HK-2 (cell line): ENCODE measurements around the gene CFAP299.
"Not testable (repeated sequence)": the region's sequence is repeated elsewhere in the genome, so short reads cannot be mapped to it uniquely, and the experiment has no call there.

Source experiments
- DNase-seq: peaks from one replicate; pipeline ENCODE4 v3.0.0-alpha.2; 2018; ENCODE audit not compliant: unreplicated experiment

The CFAP299 gene

DNA sequence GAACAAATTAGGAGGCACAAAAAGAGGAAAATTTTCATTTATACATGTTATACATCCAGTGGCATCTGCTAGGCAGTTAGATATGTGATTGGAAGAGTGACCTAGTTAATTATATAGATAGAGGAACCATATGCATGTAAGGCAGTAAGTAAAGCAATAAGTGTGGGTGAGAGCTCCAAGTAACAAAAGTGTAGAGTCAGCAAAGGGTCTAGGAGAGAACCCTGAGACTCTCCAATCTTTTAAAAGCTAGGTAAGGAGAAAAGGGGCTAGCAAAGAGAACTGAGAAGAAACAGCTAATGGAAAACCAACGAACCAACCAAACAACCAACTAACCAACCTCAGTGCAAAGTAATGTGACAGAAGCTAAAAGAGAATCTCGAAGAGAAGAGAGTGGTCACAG, 3.8 kb upstream of the CFAP299 start:
- no peak for DNase-seq

DNA sequence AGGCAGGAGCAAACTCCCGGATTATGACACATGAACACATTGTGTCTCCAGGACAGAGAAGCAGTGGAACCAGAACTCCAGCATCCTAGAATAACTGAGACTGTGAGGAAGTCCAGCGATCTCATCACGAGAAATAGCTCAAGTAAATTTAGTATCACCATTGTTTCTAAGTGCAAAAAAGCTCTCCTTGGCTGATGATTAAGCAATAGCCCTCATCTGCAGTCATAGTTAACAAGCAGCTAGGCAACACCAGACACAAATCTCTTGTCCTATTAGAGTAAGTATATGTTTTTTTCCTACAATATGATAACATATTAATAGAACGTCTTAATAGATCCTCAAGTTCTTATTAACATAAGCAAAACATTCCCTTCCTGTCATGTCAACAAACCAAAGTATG, 2.4 kb upstream of the CFAP299 start:
- no peak for DNase-seq

DNA sequence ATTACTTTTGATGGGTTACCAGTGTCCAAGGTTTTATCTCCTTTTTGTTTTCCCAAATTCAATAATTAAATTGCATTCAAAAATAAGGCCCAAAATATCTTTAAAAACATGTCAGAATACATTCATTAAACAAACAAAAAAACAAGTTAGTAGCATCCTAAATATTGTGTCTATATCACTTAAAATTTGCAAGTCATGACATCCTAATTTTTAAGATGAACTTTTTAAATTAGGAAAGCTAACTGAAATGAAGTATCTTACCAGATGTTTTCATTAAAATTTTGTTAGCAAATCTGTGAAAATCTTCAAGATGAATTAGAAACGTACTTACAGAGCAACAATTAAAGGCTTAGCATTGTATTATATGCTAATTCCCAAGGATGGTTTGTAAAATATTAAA, 962 bp upstream of the CFAP299 start:
- DNase-seq, result no peak

DNA sequence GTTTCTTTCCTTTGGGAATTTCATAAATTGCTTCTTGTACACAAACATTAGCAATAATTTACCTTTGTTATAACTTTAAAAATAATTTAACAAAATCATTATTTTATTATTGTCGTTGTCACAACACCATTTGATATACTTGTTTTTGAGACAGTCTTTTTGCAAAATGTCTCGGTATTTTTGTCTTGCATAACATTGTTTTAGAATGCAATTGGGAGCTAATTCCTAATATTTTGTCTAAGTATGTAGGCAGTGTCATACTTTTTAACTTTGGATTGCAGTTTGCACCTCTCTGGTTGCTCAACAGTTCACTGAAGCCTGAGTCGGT, 340 bp upstream of the CFAP299 start:
- no peak for DNase-seq

DNA sequence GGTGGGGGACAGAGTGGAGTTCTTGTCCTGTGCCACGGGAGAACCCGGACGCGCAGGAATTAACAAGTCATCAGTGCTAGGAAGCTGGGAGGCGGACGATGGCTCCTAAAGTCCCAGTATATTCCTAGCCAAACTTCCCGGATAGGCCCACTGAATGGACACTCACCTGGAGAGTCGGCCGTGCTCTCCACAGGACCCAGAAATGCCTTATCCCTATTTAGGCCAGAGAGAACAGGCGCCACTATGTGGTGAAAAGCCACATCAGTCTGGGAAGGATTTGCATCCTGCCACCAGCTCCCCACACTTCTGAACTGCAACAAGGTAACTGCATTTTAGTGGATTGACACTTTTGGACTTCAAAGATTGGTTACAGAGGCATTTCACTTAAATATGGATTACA, 1.1 kb downstream of the CFAP299 start:
- DNase-seq, result peak; percentile 34

DNA sequence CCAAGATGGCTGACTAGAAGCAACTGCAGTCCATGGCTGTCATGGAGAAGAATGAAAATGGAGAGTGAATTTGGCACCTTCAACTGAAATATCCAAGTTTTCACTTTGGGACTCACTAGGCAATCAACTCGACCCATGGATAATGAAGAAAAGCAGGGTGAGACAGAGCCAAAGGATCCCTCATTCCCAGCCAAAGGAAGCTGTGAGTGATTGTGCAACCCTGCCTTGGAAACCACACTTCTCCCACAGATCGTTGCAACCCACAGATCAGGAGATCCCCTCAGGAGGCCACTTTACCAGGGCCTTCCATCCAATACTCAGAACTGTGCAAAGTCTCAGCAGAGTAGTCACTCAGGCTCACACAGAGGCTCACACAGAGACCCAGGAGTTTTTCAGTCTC, 4.5 kb downstream of the CFAP299 start:
- DNase-seq, result no peak

DNA sequence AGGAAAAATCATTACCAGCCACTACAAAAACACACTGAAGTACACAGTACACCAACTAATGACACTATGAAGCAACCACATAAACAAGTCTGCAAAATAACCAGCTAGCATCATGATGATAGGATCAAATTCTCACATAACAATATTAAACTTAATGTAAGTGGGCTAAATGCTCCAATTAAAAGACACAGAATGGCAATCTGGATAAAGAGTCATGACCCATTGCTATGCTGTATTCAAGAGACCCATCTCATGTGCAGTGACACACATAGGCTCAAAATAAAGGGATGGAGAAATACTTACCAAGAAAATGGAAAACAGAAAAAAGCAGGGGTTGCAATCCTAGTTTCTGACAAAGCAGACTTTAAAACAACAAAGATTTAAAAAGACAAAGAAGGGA, 7.2 kb downstream of the CFAP299 start:
- not testable (repeated sequence) for DNase-seq

DNA sequence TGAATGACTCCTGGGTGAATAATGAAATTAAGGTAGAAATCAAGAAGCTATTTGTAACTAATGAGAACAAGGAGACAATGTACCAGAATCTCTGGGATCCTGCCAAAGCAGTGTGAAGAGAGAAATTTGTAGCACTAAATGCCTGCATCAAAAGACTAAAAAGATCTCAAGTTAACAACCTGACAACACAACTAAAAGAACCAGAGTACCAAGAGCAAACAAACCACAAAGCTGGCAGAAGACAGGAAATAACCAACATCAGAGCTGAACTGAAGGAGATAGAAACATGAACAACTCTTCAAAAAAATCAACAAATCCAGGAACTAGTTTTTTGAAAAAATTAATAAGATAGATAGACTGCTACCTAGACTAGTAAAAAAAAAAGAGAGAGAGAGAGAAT, 8.4 kb downstream of the CFAP299 start:
- DNase-seq, result no peak

DNA sequence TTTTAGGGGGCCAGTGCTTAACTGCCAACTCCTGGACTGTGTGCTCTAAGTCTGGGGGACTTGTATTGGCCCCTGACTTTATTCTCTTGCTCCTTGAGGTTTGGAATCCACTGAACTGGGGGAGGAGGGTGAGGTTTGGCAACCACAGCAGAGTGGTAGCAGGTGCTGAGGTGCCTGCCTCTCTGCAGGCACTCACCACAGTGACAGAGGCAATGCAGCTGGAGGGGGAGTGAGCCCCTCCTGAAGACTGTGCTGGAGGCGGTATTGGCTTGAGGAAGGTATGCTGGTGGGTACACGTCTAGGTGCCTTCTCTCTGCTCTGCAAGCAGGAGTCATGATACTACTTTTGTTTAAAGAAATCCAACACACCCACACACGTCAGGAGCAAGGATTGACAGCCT, 24.6 kb downstream of the CFAP299 start:
- no peak for DNase-seq

DNA sequence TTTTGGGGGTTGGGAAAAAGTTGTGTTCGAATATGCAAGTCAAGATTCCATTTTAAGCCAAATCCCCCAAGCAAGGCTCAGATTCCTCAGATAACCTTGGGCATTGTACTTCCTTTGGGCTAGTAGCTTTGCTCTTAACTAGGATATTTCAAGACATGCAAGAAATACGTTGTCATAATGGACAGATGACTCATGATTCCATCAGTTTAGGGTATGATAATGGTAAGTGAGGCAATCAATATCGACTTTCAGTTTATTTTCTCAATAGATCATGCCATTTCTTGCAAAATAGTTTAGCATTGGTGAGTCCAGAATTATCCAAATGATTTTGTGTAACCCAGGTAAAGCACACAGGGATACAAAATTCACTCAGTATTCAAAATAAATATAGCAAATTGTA, 25.4 kb downstream of the CFAP299 start:
- DNase-seq, result no peak

DNA sequence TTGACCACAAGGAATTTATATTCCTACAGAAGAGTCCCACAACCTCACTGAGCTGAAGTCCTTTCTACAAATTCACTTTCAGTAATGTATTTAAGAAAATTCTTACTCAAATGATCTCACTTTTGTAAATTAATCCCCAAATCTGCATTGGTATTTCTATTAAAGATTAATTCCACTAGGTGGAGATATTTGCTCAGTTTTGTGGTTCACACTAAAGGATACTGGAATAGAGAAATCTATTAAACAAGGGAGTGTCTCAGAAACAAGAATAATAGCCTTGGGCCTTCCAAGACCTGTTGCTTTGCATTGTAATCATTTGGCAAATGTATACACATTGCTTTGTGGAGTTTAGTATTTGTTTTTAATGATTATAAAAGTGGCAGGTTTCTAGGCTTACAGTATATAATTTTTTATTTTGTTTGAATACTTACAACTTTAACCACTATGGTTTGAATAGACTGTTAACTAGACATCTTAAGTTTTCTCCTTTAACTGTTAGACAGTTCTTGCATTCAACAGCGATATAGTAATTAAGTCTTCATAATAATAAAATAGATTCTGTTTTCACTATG, 25.9 kb downstream of the CFAP299 start:
- no peak for DNase-seq

DNA sequence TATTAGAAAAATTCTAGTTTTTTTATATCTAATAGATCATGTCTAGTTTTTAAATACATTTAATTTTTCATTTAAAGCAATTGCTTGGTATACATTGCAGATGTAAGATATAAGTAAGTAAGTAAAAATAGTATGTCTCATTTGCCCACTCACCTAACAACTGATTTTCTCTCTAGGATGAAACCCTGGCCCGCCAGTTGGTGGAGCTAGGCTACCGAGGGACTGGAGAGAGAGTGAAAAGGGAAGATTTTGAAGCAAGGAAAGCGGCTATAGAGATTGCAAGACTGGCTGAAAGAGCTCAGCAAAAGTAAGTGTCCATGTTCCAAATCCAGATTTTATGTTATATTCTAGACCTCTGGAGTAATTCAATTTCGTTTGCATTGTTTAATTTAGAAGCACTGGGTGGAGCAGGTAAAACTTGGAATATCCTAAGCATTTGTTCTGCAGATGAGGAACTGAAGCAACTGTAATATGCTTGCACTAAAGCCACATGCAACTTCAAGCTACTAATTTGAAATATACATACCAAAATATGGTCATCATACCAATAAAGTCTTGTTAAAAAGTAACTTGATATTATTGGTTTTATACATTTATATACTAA, 27.1 kb downstream of the CFAP299 start:
- peak; percentile 44 for DNase-seq

DNA sequence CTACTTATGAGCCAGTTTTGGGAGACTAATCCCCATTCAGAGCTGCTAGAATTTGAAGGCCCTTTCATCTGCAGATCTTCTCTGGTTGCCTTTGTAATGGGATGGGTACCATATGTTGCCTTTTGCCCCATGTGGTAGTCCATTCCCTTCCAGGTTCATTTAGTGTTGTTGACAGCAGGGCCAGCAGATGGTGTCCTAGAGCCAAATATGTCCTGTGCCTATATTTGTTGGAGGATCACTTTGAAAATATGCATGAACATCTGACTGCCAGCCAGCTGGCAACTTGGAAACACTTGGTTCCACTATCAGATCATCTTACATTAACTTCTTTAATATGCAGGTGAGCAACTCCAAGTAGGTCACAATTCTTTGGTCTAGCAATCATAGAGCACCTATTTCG, 30.4 kb downstream of the CFAP299 start:
- peak; percentile 33 for DNase-seq

DNA sequence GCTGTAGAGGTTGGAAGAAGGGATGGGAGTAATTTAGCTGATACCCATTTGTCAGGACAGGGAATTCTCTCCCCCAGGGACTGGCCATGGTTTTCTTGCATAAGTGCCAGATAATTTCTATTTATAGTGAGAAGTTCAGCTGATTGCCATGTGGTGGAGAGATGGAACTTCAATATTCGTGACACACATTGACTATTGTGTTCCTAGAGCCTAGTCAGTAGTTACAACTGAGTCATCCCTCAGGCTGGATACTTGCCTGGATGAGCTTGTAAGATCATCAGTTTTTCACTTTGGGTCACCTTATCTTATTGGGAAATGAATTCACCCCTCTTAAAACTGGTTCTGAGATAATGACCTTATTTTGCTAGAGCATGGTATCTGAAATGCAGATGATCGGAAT, 32.2 kb downstream of the CFAP299 start:
- no peak for DNase-seq

DNA sequence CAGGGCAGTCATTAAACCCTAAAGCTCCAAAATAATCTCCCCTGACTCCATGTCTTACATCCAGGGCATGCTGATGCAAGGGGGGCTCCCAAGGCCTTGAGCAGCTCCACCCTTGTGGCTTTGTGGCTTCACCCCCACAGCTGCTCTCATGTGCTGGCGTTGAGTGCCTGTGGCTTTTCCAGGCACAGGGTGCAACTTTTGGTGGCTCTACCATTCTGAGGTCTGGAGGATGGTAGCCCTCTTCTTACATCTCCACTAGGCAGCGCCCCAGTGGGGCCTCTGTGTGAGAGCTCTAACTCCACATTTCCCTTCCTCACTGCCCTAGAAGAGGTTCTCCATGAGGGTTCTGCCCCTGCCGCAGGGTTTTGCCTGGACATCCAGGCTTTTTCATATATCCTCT, 35.1 kb downstream of the CFAP299 start:
- DNase-seq, result no peak

DNA sequence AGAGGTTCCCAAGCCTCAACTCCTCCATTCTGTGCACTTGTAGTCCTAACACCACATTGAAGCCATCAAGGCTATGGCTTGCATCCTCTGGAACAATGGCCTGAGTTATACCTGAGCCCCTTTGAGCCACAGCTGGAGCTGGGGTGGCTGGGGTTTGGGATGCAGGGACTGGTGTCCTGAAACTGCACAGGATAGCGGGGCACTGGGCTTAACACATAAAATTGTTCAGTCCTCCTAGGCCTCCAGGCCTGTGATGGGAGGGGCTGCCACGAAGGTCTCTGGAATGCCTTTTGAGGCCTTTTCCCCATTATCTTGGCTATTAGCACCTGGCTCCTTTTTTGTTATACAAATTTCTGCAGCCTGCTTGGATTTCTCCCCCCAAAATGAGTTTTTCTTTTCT, 35.5 kb downstream of the CFAP299 start:
- no peak for DNase-seq

DNA sequence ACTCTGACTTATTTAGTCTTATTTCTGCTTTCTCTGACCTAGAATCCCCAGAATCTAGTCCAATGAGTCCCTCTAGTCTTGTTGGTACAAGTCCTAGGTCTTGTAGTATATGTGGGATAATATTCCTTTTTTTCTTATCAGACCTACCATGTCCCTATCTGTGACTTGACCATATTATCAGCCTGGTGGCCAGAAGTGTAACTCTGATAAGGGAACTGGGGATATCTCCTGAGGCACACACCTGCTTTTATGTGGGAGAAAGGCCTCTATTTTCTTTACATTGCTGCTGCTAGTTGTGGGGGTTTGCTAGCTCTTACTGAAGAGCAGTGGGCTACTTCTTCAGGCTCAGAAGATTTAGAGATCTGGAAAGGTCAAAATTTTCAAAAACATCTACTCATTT, 38.6 kb downstream of the CFAP299 start:
- no peak for DNase-seq

DNA sequence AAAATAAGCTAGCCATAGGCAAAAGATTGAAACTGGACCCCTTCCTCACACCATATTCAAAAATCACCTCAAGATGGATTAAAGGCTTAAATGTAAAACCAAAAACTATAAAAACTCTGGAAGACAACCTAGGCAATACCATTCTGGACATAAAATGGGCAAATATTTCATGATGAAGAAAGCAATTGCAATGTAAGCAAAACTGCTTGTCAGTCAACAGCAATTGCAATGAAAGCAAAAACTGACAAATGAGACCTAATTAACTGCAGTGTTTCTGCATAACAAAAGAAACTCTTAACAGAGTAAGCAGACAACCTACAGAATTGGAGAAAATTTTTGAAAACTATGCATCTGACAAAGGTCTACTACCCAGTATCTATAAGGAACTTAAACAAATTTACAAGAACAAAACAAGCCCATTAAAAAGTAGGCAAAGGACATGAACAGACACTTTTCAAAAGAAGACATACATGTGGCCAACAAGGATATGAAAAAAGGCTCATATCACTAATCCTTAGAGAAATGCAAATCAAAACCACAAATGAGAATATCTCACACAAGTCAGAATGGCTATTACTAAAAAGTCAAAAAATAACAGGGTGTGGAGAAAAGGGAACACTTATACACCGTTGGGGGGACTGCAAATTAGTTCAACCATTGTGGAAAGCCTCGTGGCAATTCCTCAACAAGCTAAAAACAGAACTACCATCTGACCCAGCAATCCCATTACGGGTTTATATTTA, 46.7 kb downstream of the CFAP299 start:
- no peak for DNase-seq

DNA sequence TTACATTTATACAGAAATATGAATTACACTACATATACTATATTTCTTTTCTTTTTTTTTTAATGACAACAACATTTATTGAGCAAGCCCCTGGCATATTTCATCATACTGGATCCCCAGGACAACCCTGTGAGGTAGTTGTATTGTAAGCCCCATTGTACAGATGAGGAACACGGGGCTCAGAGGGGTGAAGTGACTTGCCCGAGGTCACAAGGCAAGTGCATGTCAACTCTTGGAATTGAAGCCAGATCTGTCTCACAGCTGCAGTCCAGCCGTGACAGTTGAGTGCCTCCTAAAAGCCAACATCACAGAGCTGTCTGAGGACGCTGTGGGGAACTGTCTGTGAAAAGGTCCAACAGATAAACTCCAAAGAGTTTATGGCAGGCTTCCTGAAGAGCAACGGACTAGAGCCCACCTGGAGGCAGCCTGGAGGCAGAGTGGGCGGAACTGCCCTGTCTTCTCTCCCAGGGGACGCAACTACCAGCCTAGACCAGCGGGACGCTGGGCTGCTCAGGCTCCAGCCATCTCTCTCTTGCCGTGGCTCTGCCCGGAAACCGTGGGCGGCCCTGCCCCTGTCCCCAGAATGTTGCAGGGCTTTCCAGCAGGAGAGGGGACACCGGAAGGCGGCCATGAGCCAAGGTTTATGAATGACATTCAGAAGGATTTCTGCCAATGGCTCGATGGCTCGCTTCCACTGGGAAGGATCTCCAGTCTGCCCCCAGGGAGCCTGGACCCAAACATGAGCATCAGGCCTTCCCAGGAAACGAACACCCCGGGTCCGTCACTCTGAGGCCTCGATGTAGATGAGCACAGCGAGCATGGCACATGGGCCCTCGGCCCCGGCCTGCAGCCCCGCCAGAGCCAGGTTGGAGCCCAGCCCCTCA, 50.1 kb downstream of the CFAP299 start:
- DNase-seq, result no peak

DNA sequence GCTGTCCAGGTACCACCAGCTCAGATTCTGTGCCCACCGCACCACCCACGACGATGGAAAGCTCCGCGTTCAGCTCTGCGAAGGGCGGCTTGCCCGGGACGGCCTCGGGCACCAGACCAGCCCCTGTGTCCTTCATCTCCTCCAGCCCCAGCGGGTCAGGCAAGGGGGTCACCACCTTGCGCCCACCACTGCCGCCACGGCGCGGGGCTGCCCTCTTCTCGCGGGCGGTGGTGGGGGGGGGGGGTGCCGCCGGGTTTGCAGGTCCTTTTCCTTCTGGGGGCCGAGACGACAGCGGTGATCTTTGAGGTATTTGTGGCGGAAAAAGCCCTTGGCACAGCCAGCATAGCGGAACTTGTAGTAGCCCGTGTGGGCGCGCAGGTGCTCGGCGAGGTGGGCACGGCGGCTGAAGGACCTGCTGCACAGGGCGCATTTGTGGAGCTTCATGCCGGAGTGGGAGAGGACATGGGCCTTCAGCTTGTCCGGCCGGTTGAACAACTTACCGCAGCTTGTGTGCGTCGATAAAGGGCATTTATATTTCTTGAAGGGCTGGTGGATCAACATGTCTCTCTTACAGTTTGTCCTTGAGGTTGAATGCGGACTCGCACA, 50.9 kb downstream of the CFAP299 start:
- no peak for DNase-seq

DNA sequence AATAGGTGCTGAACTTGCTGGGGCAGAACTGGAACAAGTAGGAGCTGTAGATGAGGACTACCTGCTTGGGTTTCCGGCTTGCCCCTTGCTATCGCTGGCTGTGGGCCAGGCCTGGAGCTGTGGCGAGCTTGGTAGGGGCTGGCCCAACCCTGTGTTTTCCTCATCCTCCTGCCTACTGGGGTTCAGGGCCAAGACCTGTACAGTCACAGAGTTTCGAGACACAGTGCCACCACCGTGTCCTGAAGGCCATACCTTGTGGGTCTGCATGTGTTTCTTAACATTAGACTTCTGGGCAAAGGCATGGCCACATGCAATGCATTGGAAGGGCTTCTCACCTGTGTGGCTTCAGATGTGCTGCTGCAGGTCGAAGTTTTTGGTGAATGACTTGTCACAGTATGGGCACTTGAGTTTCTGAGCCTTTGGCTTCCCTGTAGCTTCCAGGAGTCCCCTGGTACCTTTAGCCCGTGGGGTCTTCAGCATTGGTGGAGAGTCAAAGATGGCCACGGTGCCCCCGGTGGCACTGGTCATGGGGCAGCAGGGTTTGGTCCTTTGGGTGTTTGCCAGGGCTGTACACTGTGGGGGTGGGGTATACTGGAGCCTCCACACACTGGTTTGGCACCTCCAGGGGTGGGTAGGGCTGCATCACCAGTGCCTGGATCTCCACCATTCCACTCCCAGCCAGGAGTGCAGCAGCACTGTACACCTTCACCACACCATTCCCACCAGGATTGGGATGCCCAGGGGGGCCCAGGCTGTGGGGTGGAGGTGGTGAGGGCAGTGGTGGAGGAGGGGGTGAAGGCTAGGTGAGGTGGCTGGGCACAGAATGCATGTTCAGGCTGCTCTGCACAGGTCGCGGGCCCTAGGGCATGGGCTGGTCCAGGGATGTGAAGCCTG, 52.1 kb downstream of the CFAP299 start:
- DNase-seq, result no peak
